Body of pancreas (tissue), 4 donors: ENCODE results near the gene NEDD1. TPM values are rescaled to one million over a fixed set of nuclear protein-coding genes. Genes with fewer than 3 reads are reported as not detected.

Experiments used
- ATAC-seq: fragments of 150-250 bp; one replicate; pipeline ENCODE4 v1.9.1; 2016
- DNase-seq, 4 donors: peaks; one replicate each; pipeline ENCODE4 v3.0.0-alpha.2; 2019
- H3K27ac ChIP-seq, 4 donors: fragments of 200-600 bp; sonication (generic); 1 replicate in 3 of 4; 2 replicates in 1 of 4; pipeline versions ENCODE4 v1.5.1 to v1.6.1; 2016 to 2019; ENCODE audit warnings: mild to moderate bottlenecking in 1 of 4, mixed read lengths in 1 of 4, moderate library complexity in 1 of 4
- H3K27me3 ChIP-seq, 2 donors: fragments of 200-600 bp; sonication (generic); one replicate each; pipeline ENCODE4 v1.6.0; 2016; ENCODE audit warnings: mild to moderate bottlenecking in 1 of 2
- H3K36me3 ChIP-seq, 2 donors: fragments of 200-600 bp; sonication (generic); replicated peaks in 1 of 2; 2 replicates each; pipeline ENCODE4 v1.5.1; 2016; ENCODE audit warnings: low read depth in 2 of 2; ENCODE audit not compliant: insufficient read depth in 1 of 2
- H3K4me1 ChIP-seq: fragments of 200-600 bp; sonication (generic); one replicate; pipeline ENCODE4 v1.6.0; 2016
- H3K4me3 ChIP-seq, 2 donors: fragments of 200-600 bp; sonication (generic); 1 replicate in 1 of 2; 2 replicates in 1 of 2; pipeline ENCODE4 v1.5.1; 2016 to 2019
- H3K9me3 ChIP-seq, 3 donors: fragments of 200-600 bp; sonication (generic); 1 replicate in 2 of 3; 2 replicates in 1 of 3; pipeline ENCODE4 v1.5.1; 2016
- CTCF ChIP-seq, 7 experiments: fragments of 450-650 bp in 4 of 7; fragments of 200-600 bp in 3 of 7; sonication (generic) in 3 of 7; IDR thresholded peaks; one replicate each; pipeline ENCODE4 v1.5.1; 2016 to 2019; ENCODE audit warnings: antibody characterized with exemption in 7 of 7
- POLR2A ChIP-seq, 3 donors: fragments of 450-650 bp; IDR thresholded peaks; one replicate each; pipeline ENCODE4 v1.6.1; 2016; ENCODE audit warnings: antibody characterized with exemption in 3 of 3, mild to moderate bottlenecking in 2 of 3
- whole genome bisulfite sequencing, 2 donors: methylation state at CpG; one replicate each; pipeline ENCODE4 v1.1.5; 2017; 5-methylcytosine and 5-hydroxymethylcytosine counted together
- intact Hi-C: fragments of 100-400 bp; cut with DNase I; formaldehyde crosslinking; loops from one replicate; pipeline ENCODE4 v1.15.1; 2023
- total RNA-seq, 2 donors: library from RNA; depleted of rRNA; stranded (reverse); fragments of >200 nt; gene quantifications; one replicate each; pipeline ENCODE4 v1.1.0, GENCODE V29; 2016

The NEDD1 gene
- total RNA-seq, 2 donors from 2014 or later = 7.8 to 15.5 TPM

- intact Hi-C loops = no loop called here
- no peak for TF ChIP-seq POLR2A (IDR thresholded peaks at IDR 0.05)
- no peak for TF ChIP-seq CTCF (IDR thresholded peaks at IDR 0.05)
- WGBS, 2 donors = 75 to 79% methylated on average over 4 of the region's 4 CpGs
These were observed 40.1 kb upstream of the NEDD1 start for GRCh38 chr12:96866801-96867590.

GRCh38 chr12:96870946-96871345 lies 36.1 kb upstream of the NEDD1 start:
- no peaks in the 10 kb centered on the region for H3K27me3 ChIP-seq
- H3K4me3 ChIP-seq = no peak overlapping the region
- TF ChIP-seq POLR2A (IDR thresholded peaks at IDR 0.05) (no peak), CTCF (IDR thresholded peaks at IDR 0.05) (no peak)
- H3K27ac ChIP-seq = no peak overlapping the region
- DNase-seq = no peak
- WGBS, 2 donors = 47 to 85% methylated on average over 1 of the region's 1 CpG
- no peaks in the 10 kb centered on the region for H3K4me1 ChIP-seq
- no peaks in the 10 kb centered on the region for H3K9me3 ChIP-seq
- no peak for ATAC-seq
- no peaks in the 10 kb centered on the region for H3K36me3 ChIP-seq
- intact Hi-C loops = no loop called here

More at GRCh38 chr12:96866801-96867590, 40.1 kb upstream of the NEDD1 start:
- H3K4me1 ChIP-seq = no peaks in the 10 kb centered on the region
- no peaks in the 10 kb centered on the region for H3K36me3 ChIP-seq
- H3K4me3 ChIP-seq = no peak overlapping the region
- no peaks in the 10 kb centered on the region for H3K9me3 ChIP-seq
- ATAC-seq (no peak), DNase-seq (no peak)
- H3K27me3 ChIP-seq = no peaks in the 10 kb centered on the region
- no peak overlapping the region for H3K27ac ChIP-seq

- Histone ChIP-seq H3K27ac (no peak overlapping the region), H3K9me3 (no peaks in the 10 kb centered on the region), H3K4me1 (no peaks in the 10 kb centered on the region), H3K27me3 (no peaks in the 10 kb centered on the region), H3K4me3 (no peak overlapping the region), H3K36me3 (no peaks in the 10 kb centered on the region)
- no peak for TF ChIP-seq POLR2A (IDR thresholded peaks at IDR 0.05)
- DNase-seq (no peak), ATAC-seq (no peak)
- intact Hi-C loops = no loop called here
These were observed 34.1 kb upstream of the NEDD1 start for GRCh38 chr12:96872961-96873360.

GRCh38 chr12:96874211-96874610 lies 32.8 kb upstream of the NEDD1 start:
- WGBS, 2 donors = 60 to 69% methylated on average over 2 of the region's 2 CpGs
- H3K4me3 ChIP-seq = no peak overlapping the region
- TF ChIP-seq POLR2A (IDR thresholded peaks at IDR 0.05) (no peak), CTCF (IDR thresholded peaks at IDR 0.05) (no peak)
- no peaks in the 10 kb centered on the region for H3K9me3 ChIP-seq
- H3K4me1 ChIP-seq = no peaks in the 10 kb centered on the region
- ATAC-seq (no peak), DNase-seq (no peak)
- H3K36me3 ChIP-seq = no peaks in the 10 kb centered on the region
- H3K27ac ChIP-seq = no peak overlapping the region
- no peaks in the 10 kb centered on the region for H3K27me3 ChIP-seq
- intact Hi-C loops = no loop called here

- no peaks in the 10 kb centered on the region for H3K9me3 ChIP-seq
- TF ChIP-seq POLR2A (IDR thresholded peaks at IDR 0.05) (no peak), CTCF (IDR thresholded peaks at IDR 0.05) (no peak)
- DNase-seq = no peak
- intact Hi-C loops = no loop called here
- H3K4me1 ChIP-seq = no peaks in the 10 kb centered on the region
- no peaks in the 10 kb centered on the region for H3K36me3 ChIP-seq
- no peak overlapping the region for H3K4me3 ChIP-seq
- WGBS, 2 donors = 61 to 67% methylated on average over 3 of the region's 3 CpGs
- H3K27me3 ChIP-seq = no peaks in the 10 kb centered on the region
- H3K27ac ChIP-seq = no peak overlapping the region
- ATAC-seq = no peak
These were observed 30.1 kb upstream of the NEDD1 start for GRCh38 chr12:96876966-96877365.
